Fibroblast of the conjunctiva (primary cell): ENCODE measurements around the gene MYOM1.

ENCODE experiments used
- DNase-seq: peaks from one replicate; pipeline ENCODE4 v3.0.0-alpha.2; 2010; ENCODE audit warnings: low read depth

MYOM1 gene

GRCh38 chr18:3219631-3220335 is at the start of gene MYOM1:
TSS of gene MYOM1 (minus strand) at chr18:3219968. CDS start at chr18:3215223, 4,745 bp downstream.
- no peak for DNase-seq

DNA sequence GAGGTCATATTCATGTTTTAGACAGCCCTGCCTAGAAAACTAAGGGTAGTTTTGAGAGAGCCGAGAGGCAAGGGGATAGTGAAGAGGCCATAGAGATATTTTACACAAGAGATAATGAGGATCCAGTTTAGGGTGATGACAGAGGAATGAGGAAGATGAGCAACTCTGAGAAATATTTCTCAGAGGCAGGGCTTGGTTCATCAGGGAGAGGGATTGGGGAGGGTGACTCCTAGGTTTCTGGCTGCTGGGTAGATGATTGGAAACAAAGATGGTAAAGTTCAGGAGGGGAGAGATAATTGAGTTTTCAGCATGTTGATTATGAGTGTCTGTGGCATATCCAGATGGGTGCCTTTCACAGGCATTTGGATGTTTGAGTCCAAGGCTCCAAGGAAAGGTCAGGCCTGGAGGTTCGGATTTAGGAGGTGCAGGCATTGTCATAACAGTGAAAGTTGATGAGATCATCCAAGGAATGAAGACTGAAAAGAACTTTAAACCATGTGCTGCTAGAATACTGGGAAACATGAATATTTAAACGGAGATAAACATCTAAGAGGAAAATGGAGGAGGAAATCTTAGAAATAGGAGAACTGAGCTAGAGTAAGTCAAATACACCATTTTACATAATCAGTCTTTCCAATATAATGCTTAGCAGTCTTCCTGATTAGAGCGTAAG is 49.6 kb upstream of the MYOM1 start:
- DNase-seq, result no peak

- no peak for DNase-seq
These were observed 48.5 kb upstream of the MYOM1 start for GRCh38 chr18:3268306-3268705.

DNA sequence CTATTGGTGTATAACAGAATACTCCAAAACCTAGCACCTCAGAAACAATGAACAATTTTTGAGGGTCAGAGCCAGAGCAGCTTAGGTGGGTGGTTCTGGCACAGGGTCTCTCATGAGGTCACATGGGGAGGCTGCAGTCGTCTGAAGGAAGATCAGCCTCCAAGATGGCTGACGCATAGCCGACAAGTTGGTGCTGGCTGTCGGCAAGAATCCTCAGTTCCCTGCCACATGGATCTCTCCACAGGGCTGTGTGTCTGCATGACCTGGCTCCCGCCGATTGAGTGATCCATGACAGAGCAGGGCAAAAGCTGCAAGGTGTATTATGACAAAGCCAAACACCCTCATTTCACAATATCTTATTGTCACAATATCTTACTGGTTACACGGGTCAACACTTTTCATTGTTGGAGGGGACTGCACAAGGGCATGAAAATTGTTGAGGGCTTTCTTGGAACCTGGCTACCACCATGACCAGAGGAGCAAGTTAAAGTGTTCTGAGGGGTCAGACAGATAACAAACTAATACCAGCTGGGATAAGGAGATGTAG is 46.4 kb upstream of the MYOM1 start:
- no peak for DNase-seq

DNA sequence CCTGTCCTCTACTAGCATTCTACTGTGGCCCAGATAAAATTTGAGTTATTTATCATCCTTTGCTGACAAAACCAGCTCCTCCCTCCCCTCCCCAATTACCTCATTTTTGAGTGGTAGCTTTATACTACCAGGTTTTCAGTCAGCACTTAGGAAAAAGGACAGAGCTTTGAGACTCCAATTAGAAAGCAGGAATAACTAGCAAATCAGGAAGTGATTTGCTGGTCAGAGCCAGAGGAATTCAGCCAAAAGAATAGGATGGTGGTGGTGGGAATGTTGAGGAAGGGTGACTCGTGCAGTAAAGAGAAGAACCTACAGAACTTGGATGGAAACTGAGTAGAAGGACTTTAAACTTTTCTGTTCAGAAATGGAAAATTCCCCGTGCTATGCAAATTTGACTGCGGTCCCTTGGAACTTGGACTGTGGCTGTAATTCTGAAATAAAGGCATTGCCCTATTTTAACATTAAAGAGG is 45.8 kb upstream of the MYOM1 start:
- DNase-seq, result no peak

- DNase-seq, result no peak
These were observed 44.6 kb upstream of the MYOM1 start for GRCh38 chr18:3264362-3264761.

GRCh38 chr18:3263132-3263700 is 43.4 kb upstream of the MYOM1 start:
- no peak for DNase-seq

DNA sequence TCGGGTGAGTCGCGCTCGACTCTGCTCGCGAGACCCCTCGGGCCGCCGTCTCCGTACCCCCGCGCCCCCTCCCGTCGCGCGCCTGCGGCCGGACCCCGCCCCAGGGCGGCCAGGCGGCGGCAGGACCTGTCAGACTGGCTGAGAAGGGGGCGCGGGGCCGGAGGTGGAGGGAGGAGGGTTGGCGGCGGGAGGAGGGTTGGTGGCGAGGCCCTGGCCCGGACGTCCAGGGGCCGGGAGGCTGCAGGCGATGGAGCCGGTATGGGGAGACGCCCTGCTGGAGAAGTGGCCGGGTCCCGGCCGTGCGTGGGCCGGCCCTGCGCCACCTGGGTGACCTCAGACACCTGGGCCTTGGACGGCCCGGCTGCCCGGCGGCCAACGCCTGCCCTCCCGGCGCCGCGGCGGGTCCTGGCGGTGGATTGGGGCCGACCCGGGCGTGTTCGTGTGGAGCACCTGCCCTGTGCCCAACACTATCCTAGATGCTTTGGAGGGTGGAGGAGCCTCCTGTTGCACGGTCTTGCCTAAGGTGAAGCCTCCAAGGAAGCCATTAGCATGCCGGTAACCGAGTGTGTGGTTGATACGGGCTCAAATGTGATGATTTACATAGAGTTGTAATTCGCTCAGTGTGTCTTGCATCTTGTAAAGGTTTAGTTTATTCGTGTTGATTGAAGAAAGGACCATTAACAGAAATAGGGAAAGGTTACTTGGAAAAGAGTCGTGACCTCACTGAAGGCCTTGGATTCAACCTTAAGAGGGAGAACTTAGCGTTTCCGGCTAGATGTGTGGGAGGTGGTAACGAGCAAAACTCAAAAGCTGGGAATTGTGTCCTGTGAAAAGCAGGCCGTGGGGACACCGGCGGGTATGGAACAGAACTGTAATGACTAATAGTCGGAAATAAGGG is 42.7 kb upstream of the MYOM1 start:
- DNase-seq, result no peak

- DNase-seq, result no peak
These were observed 41.8 kb upstream of the MYOM1 start, which contains the start of gene MYL12B for GRCh38 chr18:3261373-3262233. TSS of gene MYL12B (plus strand) at chr18:3262133. CDS start at chr18:3272899, 10,766 bp downstream.

- no peak for DNase-seq
These were observed 41.2 kb upstream of the MYOM1 start for GRCh38 chr18:3260995-3261372.

- no peak for DNase-seq
These were observed 37.9 kb upstream of the MYOM1 start for GRCh38 chr18:3257627-3258120.

DNA sequence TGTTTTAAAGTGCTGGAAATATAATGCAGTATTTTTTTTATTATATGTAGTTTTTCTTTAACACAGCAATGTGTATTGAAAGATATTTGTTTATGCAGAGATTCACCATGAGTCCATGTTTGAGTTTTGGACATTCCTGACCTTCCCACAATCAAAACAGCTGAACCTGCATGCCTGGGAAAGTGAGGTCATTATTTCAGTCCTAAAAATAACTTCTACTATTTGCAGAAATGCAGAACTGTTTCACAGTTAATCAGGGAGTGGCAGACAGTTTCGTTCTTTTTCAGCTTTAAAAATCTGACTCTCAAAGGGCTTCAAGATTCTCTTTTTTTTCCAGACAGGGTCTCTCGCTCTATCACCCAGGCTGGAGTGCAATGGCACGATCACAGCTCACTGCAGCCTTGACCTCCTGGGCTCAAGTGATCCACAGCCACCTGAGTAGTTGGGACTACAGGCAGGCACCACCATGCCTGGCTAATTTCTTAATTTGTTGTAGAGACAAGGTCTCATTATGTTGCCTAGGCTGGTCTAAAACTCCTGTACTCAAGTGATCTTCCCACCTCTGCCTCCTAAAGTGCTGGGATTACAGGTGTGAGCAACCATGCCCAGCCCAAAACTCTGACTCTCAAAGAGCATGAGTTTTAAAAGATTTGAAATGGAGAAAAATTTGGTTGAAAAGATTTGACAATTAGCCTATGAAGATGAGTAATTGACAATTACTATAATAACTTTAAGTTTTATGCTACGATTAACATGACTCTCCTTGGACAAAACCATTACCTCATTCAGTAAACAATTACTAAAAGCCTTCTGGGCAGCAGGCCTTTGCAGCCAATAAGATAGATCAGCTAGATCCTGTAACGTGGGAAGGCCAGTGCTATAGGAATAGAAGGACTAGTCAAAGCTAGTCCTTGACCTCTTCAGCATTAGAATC is 37.2 kb upstream of the MYOM1 start:
- no peak for DNase-seq

GRCh38 chr18:3255611-3256165 is 35.9 kb upstream of the MYOM1 start:
- DNase-seq, result no peak

GRCh38 chr18:3254725-3255124 is 35.0 kb upstream of the MYOM1 start:
- DNase-seq, result no peak

DNA sequence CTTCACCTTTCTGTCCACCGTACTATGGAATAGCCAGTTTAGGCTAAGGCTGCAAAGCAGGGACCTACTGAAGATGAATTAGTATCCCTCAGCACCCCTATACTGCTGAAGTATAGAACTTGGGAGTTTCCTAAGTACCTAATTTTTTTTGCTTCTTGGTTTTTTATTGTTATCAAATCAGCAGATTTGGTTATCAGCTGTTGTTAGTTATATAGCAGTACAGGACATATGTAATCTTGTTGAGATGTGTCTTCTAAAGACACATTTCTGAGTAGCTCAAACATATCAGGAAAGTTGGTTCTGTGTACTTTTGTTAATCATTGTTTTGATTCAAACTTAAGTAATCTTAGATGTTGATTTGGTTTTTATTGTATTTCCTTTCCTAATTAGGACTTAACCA is 33.1 kb upstream of the MYOM1 start:
- no peak for DNase-seq

GRCh38 chr18:3251963-3252277 is 32.2 kb upstream of the MYOM1 start:
- no peak for DNase-seq

DNA sequence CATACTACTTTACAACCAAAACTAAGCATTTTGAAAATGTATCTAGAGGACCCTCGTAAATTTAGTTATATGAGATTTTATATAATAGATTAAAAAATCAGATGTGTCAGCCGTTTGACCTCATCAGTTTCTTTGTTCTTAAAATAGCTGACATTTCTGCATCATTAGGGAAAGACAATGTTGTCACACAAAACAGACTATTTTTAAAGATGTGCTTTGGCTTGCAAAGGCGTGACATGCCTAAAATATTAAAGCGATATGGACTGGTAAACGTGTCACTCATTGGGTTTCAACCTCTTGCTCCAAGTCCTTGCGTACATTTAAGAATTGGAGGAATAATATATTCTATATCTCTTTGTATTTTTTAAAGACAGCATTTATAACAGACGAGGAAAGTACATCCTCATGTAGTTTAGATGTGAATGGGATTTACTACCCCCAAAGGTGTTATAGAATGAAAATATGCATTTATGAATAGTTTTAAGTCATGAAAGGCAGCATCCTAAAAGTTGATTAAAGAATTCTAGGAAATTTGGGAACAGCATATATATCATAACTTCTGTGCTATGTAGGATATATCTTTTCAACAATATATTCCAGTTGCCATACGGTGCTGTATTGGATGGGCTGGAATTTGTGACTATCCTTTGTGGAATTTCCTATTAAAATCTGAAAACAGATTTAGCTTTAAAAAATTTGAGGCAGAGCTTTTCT is 31.6 kb upstream of the MYOM1 start:
- DNase-seq, result no peak

DNA sequence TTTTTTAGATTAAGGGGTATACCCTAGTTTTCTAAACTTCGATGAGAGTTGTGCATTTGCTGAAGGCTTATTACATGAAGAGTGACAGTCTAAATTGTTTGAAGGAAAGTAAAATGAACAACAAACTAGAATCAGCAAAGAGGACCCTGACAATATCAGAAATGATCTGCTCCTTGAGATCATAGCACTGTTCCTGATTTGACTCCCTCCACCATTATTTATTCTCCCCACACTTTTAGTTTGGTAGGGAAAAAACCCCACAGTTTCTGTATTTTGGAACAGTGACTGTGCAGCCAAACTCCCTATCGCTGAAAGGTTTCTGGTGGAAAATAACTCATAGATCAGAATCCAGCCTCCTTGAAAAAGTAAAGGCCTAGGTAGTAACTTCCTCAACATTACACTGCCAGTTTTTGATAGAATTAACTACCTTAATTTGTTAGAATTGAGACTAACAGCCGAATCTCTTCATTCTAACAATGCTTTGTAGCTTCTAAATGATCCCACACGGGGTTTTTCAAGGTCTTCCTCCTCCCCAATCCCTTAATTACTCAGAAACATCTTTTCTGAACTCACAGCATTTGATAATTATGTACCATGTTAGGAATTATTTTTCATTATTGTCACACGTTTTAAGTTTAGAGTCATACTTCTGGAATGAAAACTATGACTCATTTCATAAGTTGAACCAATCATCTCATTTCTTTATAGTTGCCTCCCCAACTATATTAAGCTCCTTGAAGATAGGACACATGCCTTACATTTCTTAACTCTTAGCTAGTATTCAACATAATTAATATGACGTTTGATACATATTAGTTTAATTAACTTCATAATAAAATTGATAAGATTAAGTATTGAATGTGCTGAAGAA is 30.7 kb upstream of the MYOM1 start:
- DNase-seq, result no peak
